Endothelial cell of umbilical vein (primary cell): ENCODE results near the gene NKD2. TPM values are rescaled to one million over a fixed set of nuclear protein-coding genes. Genes with fewer than 3 reads are reported as not detected.

Source experiments
- BruUV-seq: library from RNA; stranded (reverse); fragments of 400-500 nt; replicated peaks from 2 replicates; lab custom pipeline; 2021; lab: Mats Ljungman, UMichigan
- CTCF ChIA-PET: fragments of 300-600, 350-600 bp; sonication (Branson Sonifier 250); formaldehyde crosslinking; loops from one replicate; lab custom pipeline; 2021; ENCODE audit warnings: antibody characterized with exemption, inconsistent platforms; lab: Charles Lee
- POLR2A ChIA-PET: fragments of 300-600, 350-600 bp; sonication (Branson Sonifier 250); formaldehyde crosslinking; loops from one replicate; lab custom pipeline; 2021; ENCODE audit warnings: antibody characterized with exemption, inconsistent platforms; lab: Charles Lee
- DNase-seq: peaks from one replicate; pipeline ENCODE4 v3.0.0-alpha.2; 2011; ENCODE audit warnings: low read depth, low spot score
- FAIRE-seq: peaks from 2 replicates; lab custom pipeline; 2011; peaks lifted over from hg19 to GRCh38; lab: Jason Lieb, UNC
- H2AFZ ChIP-seq: 2 replicates; pipeline ENCODE4 v1.6.0; 2012; ENCODE audit warnings: low read depth, low read length, control low read depth, inconsistent platforms
- H3K27ac ChIP-seq: 2 replicates; pipeline ENCODE4 v1.5.1; 2011; ENCODE audit warnings: low read depth, mild to moderate bottlenecking, control low read depth, low read length, moderate library complexity; ENCODE audit not compliant: insufficient read depth
- H3K27me3 ChIP-seq, 2 experiments: 2 replicates each; pipeline versions ENCODE4 v1.6.0 to v1.6.1; 2011; ENCODE audit warnings: low read length in 2 of 2, mixed read lengths in 1 of 2; ENCODE audit not compliant: control insufficient read depth in 2 of 2, insufficient read depth in 2 of 2
- H3K36me3 ChIP-seq, 2 experiments: 2 replicates in 1 of 2; 3 replicates in 1 of 2; pipeline ENCODE4 v1.5.1; 2011; ENCODE audit warnings: low read length in 2 of 2, mild to moderate bottlenecking in 1 of 2, moderate library complexity in 1 of 2; ENCODE audit not compliant: control insufficient read depth in 2 of 2, insufficient read depth in 2 of 2; ENCODE audit errors: extremely low read depth in 1 of 2
- H3K4me1 ChIP-seq: 3 replicates; pipeline ENCODE4 v1.5.1; 2011; ENCODE audit warnings: mild to moderate bottlenecking, low read length; ENCODE audit not compliant: control insufficient read depth, insufficient read depth; ENCODE audit errors: extremely low read depth
- H3K4me2 ChIP-seq: 2 replicates; pipeline ENCODE4 v1.6.1; 2011; ENCODE audit warnings: low read length, control low read depth, mixed read lengths; ENCODE audit not compliant: insufficient read depth
- H3K4me3 ChIP-seq, 3 experiments: fragments of 200-600 bp in 1 of 3; sonication (generic), shearing (Covaris generic) in 1 of 3; replicated peaks in 1 of 3; 2 replicates each; pipeline ENCODE4 v1.5.1; 2011 to 2016; ENCODE audit warnings: control low read depth in 3 of 3, low read length in 3 of 3, mild to moderate bottlenecking in 2 of 3, inconsistent platforms in 1 of 3, low read depth in 1 of 3, moderate library complexity in 1 of 3; ENCODE audit not compliant: insufficient read depth in 1 of 3
- H3K79me2 ChIP-seq: 2 replicates; pipeline ENCODE4 v1.6.0; 2012; ENCODE audit warnings: low read length, inconsistent platforms; ENCODE audit not compliant: control insufficient read depth, insufficient read depth
- H3K9ac ChIP-seq: replicated peaks from 2 replicates; pipeline ENCODE3; 2011; ENCODE audit warnings: low read length, control low read depth; ENCODE audit not compliant: insufficient read depth; ENCODE audit errors: extremely low read depth
- H3K9me1 ChIP-seq: replicated peaks from 3 replicates; pipeline ENCODE4 v1.6.0; 2011; ENCODE audit warnings: mild to moderate bottlenecking, low read length; ENCODE audit not compliant: control insufficient read depth, insufficient read depth; ENCODE audit errors: extremely low read depth
- H3K9me3 ChIP-seq: replicated peaks from 2 replicates; pipeline ENCODE4 v1.5.1; 2012; ENCODE audit warnings: low read length, inconsistent platforms; ENCODE audit not compliant: control insufficient read depth, insufficient read depth
- H4K20me1 ChIP-seq: replicated peaks from 2 replicates; pipeline ENCODE3; 2011; ENCODE audit warnings: mild to moderate bottlenecking, low read length; ENCODE audit not compliant: control insufficient read depth, insufficient read depth; ENCODE audit errors: extremely low read depth
- EZH2 ChIP-seq: IDR thresholded peaks from 2 replicates; pipeline ENCODE4 v1.6.1; 2012; ENCODE audit warnings: borderline replicate concordance, low read depth, mild to moderate bottlenecking, moderate library complexity, low read length, inconsistent platforms; ENCODE audit not compliant: severe bottlenecking
- FOS ChIP-seq: IDR thresholded peaks from 2 replicates; pipeline ENCODE4 v1.6.1; 2011; ENCODE audit warnings: mild to moderate bottlenecking, low read length, moderate library complexity, borderline replicate concordance; ENCODE audit not compliant: insufficient read depth
- GATA2 ChIP-seq: IDR thresholded peaks from 2 replicates; pipeline ENCODE4 v1.7.0; 2011; ENCODE audit warnings: low read depth, mild to moderate bottlenecking, moderate library complexity, mixed read lengths, low read length; ENCODE audit not compliant: insufficient read length, insufficient read depth
- JUN ChIP-seq: IDR thresholded peaks from 2 replicates; pipeline ENCODE4 v1.6.1; 2011; ENCODE audit warnings: borderline replicate concordance, low read depth; ENCODE audit not compliant: insufficient read length, insufficient read depth
- MYC ChIP-seq: IDR thresholded peaks from one replicate; pipeline ENCODE4 v1.6.1; 2011; ENCODE audit warnings: mild to moderate bottlenecking, low read depth, low read length
- POLR2A ChIP-seq: IDR thresholded peaks from 2 replicates; pipeline ENCODE4 v1.6.1; 2012; ENCODE audit warnings: low read depth, mild to moderate bottlenecking, control low read depth, low read length
- POLR2AphosphoS5 ChIP-seq: IDR thresholded peaks from 2 replicates; pipeline ENCODE4 v1.6.1; 2012; ENCODE audit warnings: low read depth, mild to moderate bottlenecking, control low read depth, low read length, moderate library complexity; ENCODE audit not compliant: insufficient read depth
- dilution Hi-C: fragments of 300-500 bp; cut with MboI; formaldehyde crosslinking; loops from one replicate; pipeline ENCODE4 v1.15.0; 2019; ENCODE audit warnings: low sequenced_read_pairs; ENCODE audit not compliant: extremely low pct_ligation_motif_present
- intact Hi-C: fragments of 100-400 bp; cut with micrococcal nuclease; formaldehyde crosslinking; loops from one replicate; pipeline ENCODE4 v1.10.0; 2022
- polyA plus RNA-seq, 4 experiments: library from polyadenylated mRNA; depleted of rRNA in 3 of 4; stranded (reverse) in 3 of 4; unstranded in 1 of 4; fragments of >200 nt; gene quantifications; 2 replicates each; pipeline versions ENCODE4 v1.2.1 to v1.2.3, GENCODE V29; 2011 to 2012; ENCODE audit warnings: missing spikeins in 1 of 4
- total RNA-seq: library from RNA; stranded (reverse); gene quantifications from 2 replicates; pipeline ENCODE4 v1.2.3, GENCODE V29; 2021
- TF ChIP-seq, protein P1 (sequence below), 2 donors: IDR thresholded peaks; 1 replicate in 1 of 2; 2 replicates in 1 of 2; pipeline ENCODE4 v1.5.1; 2011; ENCODE audit warnings: low read length in 2 of 2, mild to moderate bottlenecking in 2 of 2, moderate library complexity in 2 of 2, control low read depth in 1 of 2, inconsistent platforms in 1 of 2, low read depth in 1 of 2; ENCODE audit not compliant: insufficient read depth in 1 of 2; ENCODE audit errors: extremely low read depth in 1 of 2
- TF ChIP-seq, protein P2 (sequence below): IDR thresholded peaks from 2 replicates; pipeline ENCODE4 v1.6.1; 2011; ENCODE audit not compliant: insufficient read depth, insufficient read length

The NKD2 gene
- total and polyA plus RNA-seq, 2 donors (not counting 3 experiments of a cell fraction or from before 2014, with no cell fraction given) = 0.08 TPM; not detected in 1

DNA sequence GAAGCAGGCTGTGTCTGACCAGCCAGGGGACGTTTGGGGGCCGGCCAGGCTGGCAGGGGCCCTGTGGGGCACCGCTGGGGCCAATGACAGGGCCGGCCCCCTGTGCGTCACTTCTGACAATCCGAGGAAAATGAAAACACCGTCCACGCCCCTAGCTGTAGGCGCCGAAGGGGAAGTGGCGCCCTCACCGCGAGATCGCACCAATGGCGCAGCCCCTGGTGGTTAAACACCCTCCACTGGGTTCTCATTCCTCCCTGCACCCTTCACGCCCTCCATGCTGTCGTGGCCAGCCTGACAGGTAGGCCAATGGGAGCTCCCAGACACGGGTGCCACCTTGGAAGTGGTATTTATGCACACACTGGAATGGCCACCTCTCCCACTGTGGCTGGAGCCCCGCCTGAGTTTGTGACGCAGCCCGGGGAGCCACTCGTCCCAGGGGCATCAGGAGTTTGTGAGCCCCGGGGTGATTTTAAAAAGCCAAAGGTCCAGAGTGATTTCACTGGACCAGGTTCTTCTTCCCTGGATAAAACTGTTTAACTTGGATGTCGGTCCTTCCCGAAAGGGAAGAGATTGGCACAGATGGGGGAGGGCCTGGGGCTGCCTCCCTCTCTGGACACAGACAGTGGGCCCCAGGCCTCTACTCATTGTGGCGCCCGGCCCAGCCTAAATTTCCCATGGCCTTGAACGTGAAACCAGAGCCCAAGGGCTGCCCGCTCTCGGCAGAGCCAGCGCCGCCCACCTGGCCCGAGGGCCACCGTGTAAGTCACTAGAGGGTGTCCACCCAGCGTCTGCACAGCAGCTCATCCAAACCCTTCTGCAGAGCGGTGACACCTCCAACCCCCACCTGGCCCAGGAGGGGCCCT, 49.7 kb downstream of the NKD2 start:
- no peak overlapping the region for H3K9ac ChIP-seq
- no peaks in the 10 kb centered on the region for H3K79me2 ChIP-seq
- no peak overlapping the region for H2AFZ ChIP-seq
- no peaks in the 10 kb centered on the region for H3K9me1 ChIP-seq
- H4K20me1 ChIP-seq = no peaks in the 10 kb centered on the region
- no peak overlapping the region for H3K4me2 ChIP-seq
- no peaks in the 10 kb centered on the region for H3K9me3 ChIP-seq
- TF ChIP-seq, protein P1, sequence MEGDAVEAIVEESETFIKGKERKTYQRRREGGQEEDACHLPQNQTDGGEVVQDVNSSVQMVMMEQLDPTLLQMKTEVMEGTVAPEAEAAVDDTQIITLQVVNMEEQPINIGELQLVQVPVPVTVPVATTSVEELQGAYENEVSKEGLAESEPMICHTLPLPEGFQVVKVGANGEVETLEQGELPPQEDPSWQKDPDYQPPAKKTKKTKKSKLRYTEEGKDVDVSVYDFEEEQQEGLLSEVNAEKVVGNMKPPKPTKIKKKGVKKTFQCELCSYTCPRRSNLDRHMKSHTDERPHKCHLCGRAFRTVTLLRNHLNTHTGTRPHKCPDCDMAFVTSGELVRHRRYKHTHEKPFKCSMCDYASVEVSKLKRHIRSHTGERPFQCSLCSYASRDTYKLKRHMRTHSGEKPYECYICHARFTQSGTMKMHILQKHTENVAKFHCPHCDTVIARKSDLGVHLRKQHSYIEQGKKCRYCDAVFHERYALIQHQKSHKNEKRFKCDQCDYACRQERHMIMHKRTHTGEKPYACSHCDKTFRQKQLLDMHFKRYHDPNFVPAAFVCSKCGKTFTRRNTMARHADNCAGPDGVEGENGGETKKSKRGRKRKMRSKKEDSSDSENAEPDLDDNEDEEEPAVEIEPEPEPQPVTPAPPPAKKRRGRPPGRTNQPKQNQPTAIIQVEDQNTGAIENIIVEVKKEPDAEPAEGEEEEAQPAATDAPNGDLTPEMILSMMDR (IDR thresholded peaks at IDR 0.05; ENCODE audit: extremely low read depth in 1 of 2, insufficient read depth in 1 of 2, low read depth in 1 of 2, low read length in 2 of 2) = no peak
- TF ChIP-seq POLR2AphosphoS5 (no peak), JUN (no peak), POLR2A (no peak), MYC (no peak), EZH2 (no peak), FOS (no peak), GATA2 (no peak)
- TF ChIP-seq, protein P2, sequence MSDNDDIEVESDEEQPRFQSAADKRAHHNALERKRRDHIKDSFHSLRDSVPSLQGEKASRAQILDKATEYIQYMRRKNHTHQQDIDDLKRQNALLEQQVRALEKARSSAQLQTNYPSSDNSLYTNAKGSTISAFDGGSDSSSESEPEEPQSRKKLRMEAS = no peak
- POLR2A ChIA-PET = no interaction called here
- CTCF ChIA-PET = no interaction called here
- no TSS peak for BruUV-seq
- H3K36me3 ChIP-seq = peaks cover 0 to 16% of the 10 kb centered on the region in 2 experiments
- dilution Hi-C loops (no loop called here), intact Hi-C loops (no loop called here)
- no peaks in the 10 kb centered on the region for H3K4me1 ChIP-seq
- H3K4me3 ChIP-seq = no peak overlapping the region
- no peak for FAIRE-seq
- no peak overlapping the region for H3K27ac ChIP-seq
- no peak for DNase-seq
- H3K27me3 ChIP-seq = no peaks in the 10 kb centered on the region
